ENCODE results near the gene PIAS1. TPM values are rescaled to one million over a fixed set of nuclear protein-coding genes. Genes with fewer than 3 reads are reported as not detected.
A peak's percentile ranks its signal among the peaks of the same experiment; 100 is the strongest.
"Not testable (repeated sequence)": the region's sequence is repeated elsewhere in the genome, so short reads cannot be mapped to it uniquely, and the experiment has no call there.

PIAS1 gene
- total RNA-seq, 2 experiments from 2014 or later = 44.1 to 59.0 TPM

GRCh38 chr15:68166847-68167246 is 112.7 kb downstream of the PIAS1 start:
- Histone ChIP-seq H3K9me2 (ENCODE audit: insufficient read depth, low read length) (no peaks in the 10 kb centered on the region), H3K4me1 (ENCODE audit: insufficient read depth, low read length, poor library complexity, severe bottlenecking) (peaks cover 8% of the 10 kb centered on the region), H4K20me1 (ENCODE audit: insufficient read depth, low read length) (no peaks in the 10 kb centered on the region), H3K9me3 (ENCODE audit: low read length) (no peaks in the 10 kb centered on the region; the same call in 1 of the 2 replicates), H3K36me3 (ENCODE audit: insufficient read depth, low read length) (peaks cover 65% of the 10 kb centered on the region), H3K4me2 (ENCODE audit: low read length) (no peak overlapping the region), H2AFZ (ENCODE audit: low read length) (no peak overlapping the region), H3K79me2 (ENCODE audit: insufficient read depth, low read depth, low read length) (no peaks in the 10 kb centered on the region), H3K27ac (ENCODE audit: low read depth, low read length, poor library complexity, severe bottlenecking) (no peak overlapping the region), H3K4me3 (ENCODE audit: low read depth, low read length, poor library complexity, severe bottlenecking) (no peak overlapping the region)
- DNase-seq (ENCODE audit: low spot score) = peak; percentile 38
- ChIA-PET CTCF (ENCODE audit: unreplicated experiment) (no interaction called here), POLR2A (interaction anchor here (1.1 kb wide), 1 partner anchor 25 kb away, joined by 3 read pairs; no protein-coding TSS in a partner anchor)
- no TSS peak for BruUV-seq (replicated peaks)
- intact Hi-C loops (cut with micrococcal nuclease; ENCODE audit: unreplicated experiment) = no loop called here
- no peak for TF ChIP-seq EZH2phosphoT487 (IDR thresholded peaks at IDR 0.05; ENCODE audit: borderline replicate concordance, low read depth, low read length)
- TF ChIP-seq CTCF (conservative IDR thresholded peaks at IDR 0.05; ENCODE audit: low read length) = no peak

GRCh38 chr15:68172037-68172436 is 117.9 kb downstream of the PIAS1 start:
- POLR2A ChIA-PET = interaction anchor here (1.1 kb wide), 1 partner anchor 8 kb away, joined by 3 read pairs; no protein-coding TSS in a partner anchor
- H3K4me2 ChIP-seq (ENCODE audit: low read length) = not testable (repeated sequence)
- peaks cover 60% of the 10 kb centered on the region for H3K36me3 ChIP-seq (ENCODE audit: insufficient read depth, low read length)

GRCh38 chr15:68173119-68173518 is 119.0 kb downstream of the PIAS1 start:
- ChIA-PET POLR2A (interaction anchor here (0.7 to 1.1 kb wide), 3 partner anchors 9 to 1041 kb away, joined by 3 read pairs; no protein-coding TSS in a partner anchor), CTCF (ENCODE audit: unreplicated experiment) (no interaction called here)
- no peaks in the 10 kb centered on the region for H3K4me1 ChIP-seq (ENCODE audit: insufficient read depth, low read length, poor library complexity, severe bottlenecking)
- no peak overlapping the region for H3K27ac ChIP-seq (ENCODE audit: low read depth, low read length, poor library complexity, severe bottlenecking)
- no peak overlapping the region for H3K4me3 ChIP-seq (ENCODE audit: low read depth, low read length, poor library complexity, severe bottlenecking)
- TF ChIP-seq CTCF (conservative IDR thresholded peaks at IDR 0.05; ENCODE audit: low read length) = no peak
- TF ChIP-seq EZH2phosphoT487 (IDR thresholded peaks at IDR 0.05; ENCODE audit: borderline replicate concordance, low read depth, low read length) = no peak
- H4K20me1 ChIP-seq (ENCODE audit: insufficient read depth, low read length) = no peaks in the 10 kb centered on the region
- no peaks in the 10 kb centered on the region for H3K9me2 ChIP-seq (ENCODE audit: insufficient read depth, low read length)
- peaks cover 63% of the 10 kb centered on the region for H3K36me3 ChIP-seq (ENCODE audit: insufficient read depth, low read length)
- no peak for DNase-seq (ENCODE audit: low spot score)
- BruUV-seq (replicated peaks) = no TSS peak
- intact Hi-C loops (cut with micrococcal nuclease; ENCODE audit: unreplicated experiment) = no loop called here
- H2AFZ ChIP-seq (ENCODE audit: low read length) = no peak overlapping the region
- H3K9me3 ChIP-seq (ENCODE audit: low read length) = no peaks in the 10 kb centered on the region
- no peak overlapping the region for H3K4me2 ChIP-seq (ENCODE audit: low read length)
- H3K79me2 ChIP-seq (ENCODE audit: insufficient read depth, low read depth, low read length) = no peaks in the 10 kb centered on the region

More at GRCh38 chr15:68172037-68172436, 117.9 kb downstream of the PIAS1 start:
- DNase-seq (ENCODE audit: low spot score); H3K4me1 ChIP-seq (ENCODE audit: insufficient read depth, low read length, poor library complexity, severe bottlenecking); H3K9me2 ChIP-seq (ENCODE audit: insufficient read depth, low read length); H3K79me2 ChIP-seq (ENCODE audit: insufficient read depth, low read depth, low read length); H3K27ac ChIP-seq (ENCODE audit: low read depth, low read length, poor library complexity, severe bottlenecking); H2AFZ ChIP-seq (ENCODE audit: low read length); CTCF ChIA-PET (ENCODE audit: unreplicated experiment); H4K20me1 ChIP-seq (ENCODE audit: insufficient read depth, low read length); intact Hi-C loops (cut with micrococcal nuclease; ENCODE audit: unreplicated experiment); H3K4me3 ChIP-seq (ENCODE audit: low read depth, low read length, poor library complexity, severe bottlenecking); H3K9me3 ChIP-seq (ENCODE audit: low read length); BruUV-seq (replicated peaks): not testable (repeated sequence)
